HG02798 (cell line): ENCODE measurements around the gene DOCK4.

Source experiments
- ATAC-seq: cut with Tn5 transposase; IDR thresholded peaks from one replicate; pipeline ENCODE4 v1.9.1; 2021; ENCODE audit warnings: mild to moderate bottlenecking; ENCODE audit not compliant: unreplicated experiment, poor library complexity

DOCK4 gene

DNA sequence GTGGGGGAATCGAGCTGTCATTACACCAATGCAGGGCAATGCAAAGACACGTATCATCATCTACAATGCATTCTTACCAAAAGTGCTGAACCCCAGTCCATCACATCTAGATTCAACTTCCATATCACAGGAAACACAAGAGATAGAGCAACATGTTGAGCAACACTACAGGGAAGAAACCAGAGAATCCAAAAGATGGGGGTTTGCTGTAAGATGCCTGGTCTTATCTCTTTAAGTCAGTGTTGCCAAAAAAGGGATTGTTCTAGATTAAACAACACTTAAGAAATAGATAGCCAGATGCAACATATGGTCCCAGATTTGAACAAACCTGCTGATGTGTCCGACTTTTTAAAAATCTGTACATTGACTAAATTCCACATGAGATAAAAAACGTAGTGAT is 328.3 kb downstream of the DOCK4 start:
- ATAC-seq: no peak

GRCh38 chr7:111873963-111874690 is 332.1 kb downstream of the DOCK4 start:
- ATAC-seq: no peak

DNA sequence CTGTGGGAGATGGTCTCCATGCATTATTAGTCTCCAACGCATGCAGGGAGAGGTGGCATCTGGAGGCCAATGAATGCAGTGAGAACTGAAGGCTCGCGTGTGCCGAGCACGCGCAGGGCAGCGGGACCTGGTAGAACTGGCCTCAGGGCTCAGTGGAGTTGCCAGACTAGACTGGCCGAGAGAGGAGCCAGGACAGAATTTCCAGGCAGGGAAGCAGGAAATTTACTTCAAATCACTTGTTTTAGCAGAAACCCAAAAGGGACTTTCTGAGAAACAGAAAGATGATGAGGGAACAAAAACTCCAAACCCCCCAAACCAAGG is 332.9 kb downstream of the DOCK4 start:
- ATAC-seq: no peak

DNA sequence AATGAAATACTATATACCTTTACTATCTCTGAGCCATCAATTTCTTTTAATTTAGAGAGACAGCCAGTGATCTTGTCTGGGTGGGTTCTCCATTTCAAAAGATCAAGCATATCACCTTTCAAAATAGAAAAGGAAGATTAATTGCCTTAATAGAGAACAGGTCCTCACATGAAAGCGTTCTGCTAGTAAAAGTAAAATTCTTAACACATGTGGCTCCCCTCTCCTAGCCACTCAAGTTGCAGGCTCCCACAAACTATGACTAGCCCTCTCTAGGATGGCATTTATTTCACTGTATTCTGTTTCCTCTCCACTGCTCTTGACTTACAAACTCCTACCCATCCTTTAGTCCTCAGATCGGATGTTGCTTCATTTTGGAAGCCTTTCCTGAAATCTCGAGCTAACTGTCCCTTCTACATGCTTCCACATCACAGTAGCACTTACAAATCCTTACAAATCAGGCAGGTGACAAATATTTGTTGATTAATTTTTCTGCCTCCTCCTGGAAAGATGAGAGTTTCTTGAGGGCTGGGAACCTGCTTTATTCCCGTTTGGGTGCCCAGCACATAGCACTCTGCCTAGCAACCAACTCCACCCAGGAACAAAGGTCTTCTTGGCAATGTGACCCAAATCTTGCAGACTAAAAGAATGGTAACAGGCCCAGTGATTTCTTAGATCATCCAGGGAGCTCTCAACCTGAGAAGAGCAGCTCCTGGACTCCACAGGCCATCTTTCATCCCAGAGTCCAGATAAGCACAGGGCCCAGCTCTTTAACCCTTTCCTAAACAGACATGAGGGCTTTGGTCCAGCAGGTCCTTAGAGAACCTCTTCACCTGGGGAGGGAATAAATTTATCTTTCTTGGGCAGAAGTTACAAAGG is 333.5 kb downstream of the DOCK4 start:
- ATAC-seq: no peak

DNA sequence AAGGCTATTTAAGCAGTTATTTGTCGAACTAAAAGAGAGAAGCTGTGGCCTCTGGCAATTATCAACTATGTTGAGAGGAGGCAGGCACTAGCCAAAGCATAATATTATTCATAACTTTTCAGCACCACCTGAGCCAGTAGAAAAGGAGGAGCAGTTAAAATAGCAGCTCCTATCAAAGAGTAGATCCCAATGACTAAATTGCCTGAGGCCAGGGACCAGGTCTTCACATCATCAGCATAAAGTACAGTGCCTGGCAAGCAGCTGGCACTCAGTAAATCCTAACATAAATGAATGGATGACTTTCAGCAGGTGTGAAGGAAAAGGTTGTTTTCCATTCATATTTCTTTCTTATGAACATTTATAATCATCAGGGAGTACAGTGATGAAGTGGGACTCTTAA is 334.9 kb downstream of the DOCK4 start:
- no peak for ATAC-seq

DNA sequence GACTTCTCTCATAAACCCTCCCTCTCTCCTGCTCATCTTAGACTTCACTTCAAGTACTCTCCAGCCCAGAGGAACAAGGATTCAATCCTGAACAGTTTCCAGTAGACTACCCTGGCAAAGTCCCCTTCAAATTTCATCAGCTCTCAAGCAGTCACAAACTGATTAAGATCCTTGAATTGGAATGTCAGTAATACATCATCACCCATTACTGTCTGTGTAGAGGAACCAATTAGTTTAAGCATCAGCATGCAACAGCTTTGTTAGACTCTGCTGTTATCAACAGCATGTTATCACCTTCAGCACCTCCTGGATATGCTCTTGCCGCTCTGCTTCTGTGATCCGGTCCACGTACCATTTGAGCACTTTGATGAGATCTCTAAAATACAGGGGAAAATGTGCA is 336.9 kb downstream of the DOCK4 start:
- ATAC-seq: no peak

- ATAC-seq: no peak
These were observed 338.8 kb downstream of the DOCK4 start for GRCh38 chr7:111867348-111867931.

GRCh38 chr7:111866787-111867186 is 339.4 kb downstream of the DOCK4 start:
- no peak for ATAC-seq

- ATAC-seq: no peak
These were observed 340.8 kb downstream of the DOCK4 start for GRCh38 chr7:111865430-111865829.

DNA sequence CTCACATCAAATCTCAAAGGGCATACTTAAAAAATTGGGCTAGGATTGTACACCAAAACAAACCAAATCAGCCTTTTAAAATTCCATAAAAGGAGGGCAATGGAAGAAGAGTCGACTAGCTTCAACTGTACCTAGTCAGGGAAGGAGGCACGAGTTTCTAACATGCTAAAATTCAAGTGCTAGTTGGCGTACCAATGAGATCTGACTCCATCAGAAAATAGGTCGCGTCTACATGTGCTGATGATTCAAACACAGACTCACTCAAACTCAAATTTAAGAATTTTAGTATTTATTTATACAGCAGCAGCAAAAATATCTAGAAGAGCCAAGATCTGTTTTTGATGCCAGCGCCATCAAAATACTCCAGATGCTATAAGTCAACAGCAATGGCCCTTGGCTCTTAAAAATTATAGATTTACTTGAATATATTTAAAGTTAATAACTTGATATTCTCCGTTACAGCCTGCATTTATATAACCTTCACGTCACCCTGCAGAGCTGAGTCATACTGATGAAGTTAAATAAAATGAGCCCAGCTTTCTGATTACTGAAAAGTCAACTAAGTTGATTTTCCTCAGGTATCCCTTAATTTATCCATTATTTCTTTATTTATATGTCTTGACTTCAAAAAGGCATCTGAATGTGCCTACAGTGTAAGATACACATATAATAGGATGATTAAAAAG is 341.8 kb downstream of the DOCK4 start:
- no peak for ATAC-seq

DNA sequence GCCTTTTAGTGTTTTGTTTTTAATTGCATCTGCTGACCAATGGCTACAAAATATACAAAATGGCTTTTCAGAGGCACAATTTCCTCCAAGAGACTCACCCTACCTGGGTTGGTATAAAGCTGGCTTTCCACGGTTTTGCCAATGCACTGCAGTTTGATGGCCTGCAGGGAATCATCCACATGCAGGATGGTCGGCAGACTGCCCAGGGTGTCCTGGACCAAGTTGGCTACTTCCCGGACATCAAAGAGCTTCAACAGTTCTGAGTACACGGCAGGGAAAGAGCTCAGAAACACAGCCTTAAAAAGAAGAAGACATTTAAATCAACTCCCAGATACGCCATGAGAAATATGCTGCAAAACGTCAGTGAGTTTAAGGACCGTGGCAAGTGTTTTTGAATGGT is 342.9 kb downstream of the DOCK4 start:
- ATAC-seq: no peak

GRCh38 chr7:111860248-111860647 is 346.0 kb downstream of the DOCK4 start:
- ATAC-seq: no peak

GRCh38 chr7:111858331-111858730 is 347.9 kb downstream of the DOCK4 start:
- no peak for ATAC-seq

DNA sequence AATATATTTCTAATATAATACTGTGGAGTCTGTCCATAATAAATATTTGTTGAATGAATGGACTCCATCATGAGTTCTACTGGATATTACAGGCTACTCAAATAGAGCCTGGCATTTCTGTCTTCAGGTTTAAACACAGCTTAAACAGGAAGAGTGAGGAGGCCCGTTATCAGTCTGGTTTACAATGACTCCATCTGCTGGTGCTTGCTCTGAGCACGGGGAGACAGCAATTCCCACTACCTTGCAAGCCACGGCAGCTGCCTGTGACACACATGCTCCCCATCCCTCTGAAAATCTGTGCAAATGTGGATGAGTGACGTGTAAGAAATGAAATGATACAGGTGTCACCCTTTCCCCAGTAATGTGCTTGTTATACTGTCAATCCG is 350.4 kb downstream of the DOCK4 start:
- no peak for ATAC-seq

DNA sequence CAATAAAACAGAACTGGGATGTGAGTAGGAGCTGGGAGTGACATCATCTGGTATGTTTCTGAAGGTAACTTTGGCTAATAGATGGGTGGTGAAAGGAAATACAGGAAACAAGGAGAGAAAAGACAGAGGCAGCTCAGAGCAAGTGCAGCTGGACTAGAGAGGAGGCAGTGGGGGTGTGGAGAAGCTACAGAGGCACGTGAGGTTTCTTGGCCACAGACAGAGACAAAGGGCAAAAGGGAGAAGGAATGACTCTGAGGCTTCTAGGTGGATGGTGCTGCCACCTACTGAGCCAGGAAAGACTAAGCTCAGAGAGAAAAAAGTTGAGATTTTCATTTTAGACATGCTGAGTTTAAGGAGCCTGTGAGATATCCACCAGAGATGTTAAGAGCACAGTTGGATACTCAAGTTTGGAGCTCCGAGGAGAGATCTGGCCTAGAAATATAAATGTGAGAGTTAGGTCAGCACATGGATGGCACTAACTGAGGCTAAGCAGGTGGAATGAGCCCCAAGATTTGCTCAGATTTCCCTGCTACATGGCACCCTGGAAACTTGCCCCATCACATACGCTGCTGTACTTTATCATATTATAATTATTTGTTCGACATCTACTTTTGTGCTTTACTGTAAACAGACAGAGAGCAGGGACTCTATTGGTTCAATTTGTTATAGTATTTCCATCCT is 350.9 kb downstream of the DOCK4 start:
- ATAC-seq: no peak

DNA sequence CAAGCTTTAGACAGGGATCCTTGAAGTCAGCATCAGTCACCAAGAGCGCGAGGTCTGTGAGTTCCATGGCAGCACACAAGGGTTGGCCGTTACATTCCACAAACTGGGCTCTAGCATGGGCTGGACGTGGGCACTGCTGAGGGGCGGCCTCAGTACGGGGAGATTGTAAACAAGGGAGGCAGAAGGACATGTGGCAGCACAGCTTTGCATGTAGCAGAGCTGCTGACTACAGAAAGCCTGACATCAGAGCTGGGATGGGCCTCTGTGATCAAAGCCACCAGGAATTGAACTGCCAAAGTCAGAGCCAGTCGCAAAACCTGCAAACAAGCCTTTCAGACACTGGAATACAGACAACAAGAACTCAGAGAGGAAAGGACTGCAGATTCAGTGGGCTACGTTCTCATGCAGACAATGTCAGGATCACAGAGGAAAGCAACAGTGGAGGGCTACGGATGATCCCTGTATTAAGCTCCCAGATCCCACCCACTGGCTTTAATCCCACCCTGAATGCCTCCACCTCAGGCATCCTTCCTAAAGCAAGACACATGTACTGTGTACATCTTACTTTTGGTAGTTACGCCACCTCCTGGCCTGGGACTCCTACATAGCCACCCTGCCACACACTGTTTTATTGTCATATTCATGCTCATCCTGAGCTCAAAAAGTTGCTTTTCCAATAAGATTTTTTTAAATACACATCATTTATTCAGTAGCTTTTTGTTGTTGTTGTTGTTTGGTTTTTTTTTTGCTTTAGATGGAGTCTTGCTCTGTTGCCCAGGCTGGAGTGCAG is 352.8 kb downstream of the DOCK4 start:
- no peak for ATAC-seq

- ATAC-seq: no peak
These were observed 354.1 kb downstream of the DOCK4 start for GRCh38 chr7:111852081-111852480.

GRCh38 chr7:111846898-111847297 is 359.3 kb downstream of the DOCK4 start:
- ATAC-seq: no peak

DNA sequence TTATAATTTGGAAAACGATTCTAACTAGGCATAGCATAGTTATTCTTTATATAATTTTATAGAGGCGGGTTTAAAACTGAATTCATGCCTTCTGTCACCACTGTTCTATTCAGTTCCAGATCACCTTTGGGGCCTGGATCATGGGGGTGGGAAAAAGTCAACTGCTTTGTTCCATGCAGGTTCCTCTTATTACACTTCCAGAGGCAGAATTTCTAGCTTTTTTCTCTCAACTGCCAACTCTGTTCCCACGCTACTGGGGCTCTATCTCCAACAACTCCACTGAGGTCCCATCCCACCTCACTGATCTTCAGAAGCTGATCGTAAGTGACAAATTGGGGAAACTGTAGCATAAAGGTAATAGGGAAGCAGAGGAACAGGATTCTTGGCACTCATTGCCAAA is 360.3 kb downstream of the DOCK4 start:
- no peak for ATAC-seq
